ENCODE results near the gene LRP2BP. TPM values are rescaled to one million over a fixed set of nuclear protein-coding genes. Genes with fewer than 3 reads are reported as not detected.

The LRP2BP gene
- total RNA-seq (2022; extraction: Qiagen RNA extraction; ENCODE audit: low read depth) = 0.06 to 0.31 TPM (median 0.14 TPM) in 5 replicates

GRCh38 chr4:185395238-185395955, at the start of gene LRP2BP:
LRP2BP (minus strand) TSS chr4:185395924; CDS start chr4:185378186, 17,738 bp downstream.

DNA sequence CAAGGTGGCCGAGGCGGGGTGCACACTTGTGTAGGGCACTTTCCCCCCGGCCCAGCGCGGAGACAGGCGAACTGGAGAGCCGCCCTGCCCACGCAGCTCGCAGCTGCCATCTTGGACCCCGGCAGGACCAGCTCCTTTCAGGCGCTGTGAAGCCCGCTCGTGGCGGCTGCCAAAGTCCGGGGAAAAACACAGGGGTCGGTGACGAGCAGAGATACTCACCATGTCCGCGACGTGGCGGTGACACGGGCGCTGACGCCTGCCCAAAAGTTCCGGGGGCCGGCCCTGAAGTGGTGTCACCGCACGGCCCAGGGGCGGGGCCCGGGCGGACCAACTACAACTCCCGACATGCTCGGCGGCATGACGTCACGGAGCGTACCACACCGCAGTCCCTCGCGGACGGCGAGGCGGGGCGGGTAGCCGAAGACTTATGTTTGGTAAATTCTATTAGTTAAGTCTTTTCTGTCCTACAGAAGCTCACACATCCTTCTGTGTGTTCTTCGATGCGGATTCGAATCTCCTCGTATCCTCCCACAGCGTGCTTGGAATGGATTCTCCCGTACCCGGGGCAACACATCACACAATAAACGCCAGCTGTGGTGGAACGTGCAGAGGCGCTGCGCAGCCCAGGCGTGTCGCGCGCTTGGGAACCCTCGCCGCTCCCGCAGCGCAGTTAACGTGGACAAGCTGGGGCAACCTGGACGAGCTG, 30.1 kb upstream of the LRP2BP start, which contains the start of gene UFSP2:
UFSP2 (minus strand) TSS at position 318 of the 706 bp plus-strand sequence; CDS start at position 222, 96 bp downstream.

DNA sequence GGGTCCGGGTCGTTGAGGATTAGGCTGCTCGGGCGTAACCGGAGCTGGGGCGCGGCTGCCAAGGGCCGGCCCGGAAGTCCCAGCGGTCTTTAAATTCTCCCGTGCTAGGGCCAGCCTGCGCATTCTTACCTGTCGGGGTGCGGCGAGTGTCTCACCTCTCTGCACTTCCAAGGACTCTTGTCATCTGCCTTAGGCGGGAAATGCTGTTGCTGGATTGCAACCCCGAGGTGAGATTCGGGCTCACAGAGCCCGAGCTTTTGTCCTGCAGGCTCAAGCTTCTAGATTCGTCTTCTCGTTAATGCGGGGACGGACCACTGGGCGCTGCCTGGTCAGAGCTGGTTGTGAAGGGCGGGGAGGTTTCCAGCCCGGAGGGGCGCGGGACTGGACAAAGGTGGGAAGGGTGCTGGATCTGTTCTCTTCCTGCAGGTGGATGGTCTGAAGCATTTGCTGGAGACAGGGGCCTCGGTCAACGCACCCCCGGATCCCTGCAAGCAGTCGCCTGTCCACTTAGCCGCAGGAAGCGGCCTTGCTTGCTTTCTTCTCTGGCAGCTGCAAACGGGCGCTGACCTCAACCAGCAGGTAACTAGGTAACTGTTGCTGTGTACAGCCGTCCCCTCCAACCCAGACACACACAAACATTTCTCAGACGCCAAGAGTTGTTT, 1.1 kb upstream of the LRP2BP start, which contains the start of gene ANKRD37:
ANKRD37 (plus strand) TSS at position 118 of the 662 bp plus-strand sequence; CDS start at position 201, 83 bp downstream.

Other genes starting within 250 kb of the LRP2BP start
- 7.5 to 12.6 TPM (median 12.2 TPM) in 5 replicates for gene CFAP97, start 191.9 kb downstream of the LRP2BP start, total RNA-seq (2022; extraction: Qiagen RNA extraction; ENCODE audit: low read depth)
- 6.1 to 7.6 TPM (median 7.5 TPM) in 5 replicates for gene SNX25, start 186.3 kb downstream of the LRP2BP start, total RNA-seq (2022; extraction: Qiagen RNA extraction; ENCODE audit: low read depth)
- gene ANKRD37, start 917 bp upstream of the LRP2BP start, total RNA-seq (2022; extraction: Qiagen RNA extraction; ENCODE audit: low read depth) = 2.7 to 3.9 TPM (median 3.1 TPM) in 5 replicates
- gene UFSP2, start 30.0 kb upstream of the LRP2BP start, total RNA-seq (2022; extraction: Qiagen RNA extraction; ENCODE audit: low read depth) = 11.9 to 18.7 TPM (median 13.9 TPM) in 5 replicates
- gene CCDC110, start 75.8 kb upstream of the LRP2BP start, total RNA-seq (2022; extraction: Qiagen RNA extraction; ENCODE audit: low read depth) = not detected in 5 replicates
- gene PDLIM3, start 139.6 kb upstream of the LRP2BP start, total RNA-seq (2022; extraction: Qiagen RNA extraction; ENCODE audit: low read depth) = 0.12 to 0.73 TPM (median 0.29 TPM) in 4 of 5 replicates, not detected in the other